Measurements from ENCODE around the gene KRT37. TPM values are rescaled to one million over a fixed set of nuclear protein-coding genes. Genes with fewer than 3 reads are reported as not detected.

The KRT37 gene
- total and polyA plus RNA-seq, 9 of the 15 experiments (the other 6 are each of a cell fraction or from before 2014, with no cell fraction given) = not detected

- 1% methylated on average over 15 of the region's 15 CpGs for WGBS (ENCODE audit: insufficient coverage, low coverage, missing lambda C conversion rate)
- BruUV-seq (replicated peaks) = no TSS peak
- no peaks in the 10 kb centered on the region for H3K9me1 ChIP-seq (ENCODE audit: control insufficient read depth, insufficient read depth, low read length)
- in situ Hi-C loops (cut with MboI) = no loop called here
- FAIRE-seq (no peak), ATAC-seq (no peak), DNase-seq (ENCODE audit: extremely low read depth in 1 of 4, low spot score in 3 of 4) (no peak)
- H2AFZ ChIP-seq (ENCODE audit: low read depth, low read length) = no peak overlapping the region
- no peak overlapping the region for H3K27ac ChIP-seq (ENCODE audit: extremely low read depth, low read depth, low read length)
- H3K4me1 ChIP-seq (replicated peaks in 1 of 2; ENCODE audit: control insufficient read depth in 2 of 2, insufficient read depth in 2 of 2, low read length in 2 of 2) = peaks cover 0 to 2% of the 10 kb centered on the region in 2 experiments; a peak in 1 of 5 replicates
- ChIA-PET CTCF (ENCODE audit: low intra/inter-chr PET ratio) (no interaction called here), POLR2A (interaction anchor here (0.7 to 1.3 kb wide), 3 partner anchors 16 to 42 kb away, joined by 3 to 4 read pairs (median 3); partner anchors contain the start of gene KRT13)
- H3K9ac ChIP-seq (ENCODE audit: insufficient read depth in 1 of 2, low read depth in 2 of 2, low read length in 2 of 2) = no peak overlapping the region
- H3K9me3 ChIP-seq (replicated peaks; ENCODE audit: control insufficient read depth, insufficient read depth, low read depth, low read length) = no peaks in the 10 kb centered on the region
- no peaks in the 10 kb centered on the region for H3K79me2 ChIP-seq (ENCODE audit: control insufficient read depth, insufficient read depth, low read length)
- no peak for TF ChIP-seq E2F4 (CRISPR knock-in tag; IDR thresholded peaks at IDR 0.05; ENCODE audit: low read depth)
- TF ChIP-seq MAZ (CRISPR knock-in tag; conservative IDR thresholded peaks at IDR 0.05 in 1 of 2, IDR thresholded peaks at IDR 0.05 in 1 of 2) = no peak
- intact Hi-C loops (cut with micrococcal nuclease) = no loop called here
- no peaks in the 10 kb centered on the region for H3K36me3 ChIP-seq (ENCODE audit: control insufficient read depth, insufficient read depth, low read length)
- H4K20me1 ChIP-seq (replicated peaks; ENCODE audit: control insufficient read depth, insufficient read depth, low read length) = no peaks in the 10 kb centered on the region
- no peak overlapping the region for H3K4me2 ChIP-seq (ENCODE audit: insufficient read depth, low read length)
- no peak overlapping the region for H3K4me3 ChIP-seq
- H3K27me3 ChIP-seq (ENCODE audit: control insufficient read depth in 2 of 2, insufficient read depth in 2 of 2, low read length in 2 of 2) = peaks cover 28 to 70% of the 10 kb centered on the region in 2 experiments
These were observed 38.3 kb upstream of the KRT37 start for GRCh38 chr17:41462705-41463104.

- BruUV-seq (replicated peaks) = no TSS peak
- no peaks in the 10 kb centered on the region for H3K9me1 ChIP-seq (ENCODE audit: control insufficient read depth, insufficient read depth, low read length)
- WGBS (ENCODE audit: insufficient coverage, low coverage, missing lambda C conversion rate) = 0% methylated on average over 4 of the region's 4 CpGs
- no peak overlapping the region for H3K4me3 ChIP-seq
- ChIA-PET POLR2A (interaction anchor here (0.6 to 1.3 kb wide), 3 partner anchors 128 to 220 kb away, joined by 3 to 4 read pairs (median 4); no protein-coding TSS in a partner anchor), CTCF (ENCODE audit: low intra/inter-chr PET ratio) (no interaction called here)
- peaks cover 0 to under 1% of the 10 kb centered on the region in 2 experiments; a peak in 1 of 5 replicates for H3K4me1 ChIP-seq (replicated peaks in 1 of 2; ENCODE audit: control insufficient read depth in 2 of 2, insufficient read depth in 2 of 2, low read length in 2 of 2)
- no peak overlapping the region for H2AFZ ChIP-seq (ENCODE audit: low read depth, low read length)
- no peaks in the 10 kb centered on the region for H3K36me3 ChIP-seq (ENCODE audit: control insufficient read depth, insufficient read depth, low read length)
- H3K27ac ChIP-seq (ENCODE audit: extremely low read depth, low read depth, low read length) = no peak overlapping the region
- intact Hi-C loops (cut with micrococcal nuclease) (no loop called here), in situ Hi-C loops (cut with MboI) (no loop called here)
- H4K20me1 ChIP-seq (replicated peaks; ENCODE audit: control insufficient read depth, insufficient read depth, low read length) = no peaks in the 10 kb centered on the region
- ATAC-seq (no peak), DNase-seq (ENCODE audit: extremely low read depth in 1 of 4, low spot score in 3 of 4) (no peak), FAIRE-seq (no peak)
- no peak overlapping the region for H3K9ac ChIP-seq (ENCODE audit: insufficient read depth in 1 of 2, low read depth in 2 of 2, low read length in 2 of 2)
- no peaks in the 10 kb centered on the region for H3K79me2 ChIP-seq (ENCODE audit: control insufficient read depth, insufficient read depth, low read length)
- H3K27me3 ChIP-seq (ENCODE audit: control insufficient read depth in 2 of 2, insufficient read depth in 2 of 2, low read length in 2 of 2) = peaks cover 0 to 20% of the 10 kb centered on the region in 2 experiments; a peak in 3 of 5 replicates
- no peak for TF ChIP-seq ARID1B (IDR thresholded peaks at IDR 0.05)
- TF ChIP-seq CBFA2T2 (conservative IDR thresholded peaks at IDR 0.05) = no peak
- no peak for TF ChIP-seq NR1H2 (CRISPR knock-in tag; IDR thresholded peaks at IDR 0.05)
- no peak for TF ChIP-seq ATF1 (CRISPR knock-in tag; IDR thresholded peaks at IDR 0.05)
- TF ChIP-seq ATF1 (tag; IDR thresholded peaks at IDR 0.05) = no peak
- TF ChIP-seq SRSF7 (optimal IDR thresholded peaks at IDR 0.05; ENCODE audit: low read depth, low read length) = no peak
- TF ChIP-seq THAP12 (CRISPR knock-in tag; IDR thresholded peaks at IDR 0.05) = no peak
- TF ChIP-seq CGGBP1 (CRISPR knock-in tag; IDR thresholded peaks at IDR 0.05) = no peak
- TF ChIP-seq ZNF445 (CRISPR knock-in tag; IDR thresholded peaks at IDR 0.05; ENCODE audit: low read depth) = no peak
- no peak overlapping the region for H3K4me2 ChIP-seq (ENCODE audit: insufficient read depth, low read length)
- no peaks in the 10 kb centered on the region for H3K9me3 ChIP-seq (replicated peaks; ENCODE audit: control insufficient read depth, insufficient read depth, low read depth, low read length)
These were observed 33.3 kb upstream of the KRT37 start for GRCh38 chr17:41457676-41458075.

Measured in K562 (cell line).